Fibroblast of mammary gland (primary cell): ENCODE results near the gene CAMK2A.

ENCODE experiments used
- DNase-seq: peaks from one replicate; pipeline ENCODE4 v3.0.0-alpha.2; 2010; ENCODE audit warnings: low read depth
- H3K4me3 ChIP-seq: 2 replicates; pipeline ENCODE4 v1.5.1; 2011; ENCODE audit warnings: low read depth, mild to moderate bottlenecking, low read length, moderate library complexity; ENCODE audit not compliant: control insufficient read depth
- TF ChIP-seq, protein P1 (sequence below): conservative IDR thresholded peaks from 2 replicates; pipeline ENCODE4 v1.5.1; 2011; ENCODE audit warnings: low read depth, low read length, inconsistent platforms; ENCODE audit not compliant: control insufficient read depth, insufficient read depth

CAMK2A gene

DNA sequence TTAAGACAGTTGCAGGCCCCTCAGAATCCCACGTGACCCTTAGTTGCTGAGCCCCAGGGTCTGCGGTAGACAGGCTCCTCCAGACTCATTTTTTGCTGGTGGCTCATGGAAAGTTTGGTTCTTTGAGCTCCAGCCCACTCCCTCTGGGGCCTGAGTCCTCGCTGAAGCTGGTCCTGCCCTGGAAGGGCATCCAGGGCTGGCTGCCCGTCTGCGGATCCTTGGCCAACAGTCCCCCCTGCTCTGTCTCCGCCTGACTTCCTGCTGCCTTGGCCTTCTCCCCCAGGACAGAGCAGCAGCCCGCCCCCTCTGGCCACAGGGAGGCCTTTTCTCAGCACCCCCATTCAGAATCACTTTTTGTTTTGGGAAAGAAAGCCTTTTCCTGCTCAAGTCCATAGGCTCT lies 75.3 kb downstream of the CAMK2A start:
- TF ChIP-seq, protein P1, sequence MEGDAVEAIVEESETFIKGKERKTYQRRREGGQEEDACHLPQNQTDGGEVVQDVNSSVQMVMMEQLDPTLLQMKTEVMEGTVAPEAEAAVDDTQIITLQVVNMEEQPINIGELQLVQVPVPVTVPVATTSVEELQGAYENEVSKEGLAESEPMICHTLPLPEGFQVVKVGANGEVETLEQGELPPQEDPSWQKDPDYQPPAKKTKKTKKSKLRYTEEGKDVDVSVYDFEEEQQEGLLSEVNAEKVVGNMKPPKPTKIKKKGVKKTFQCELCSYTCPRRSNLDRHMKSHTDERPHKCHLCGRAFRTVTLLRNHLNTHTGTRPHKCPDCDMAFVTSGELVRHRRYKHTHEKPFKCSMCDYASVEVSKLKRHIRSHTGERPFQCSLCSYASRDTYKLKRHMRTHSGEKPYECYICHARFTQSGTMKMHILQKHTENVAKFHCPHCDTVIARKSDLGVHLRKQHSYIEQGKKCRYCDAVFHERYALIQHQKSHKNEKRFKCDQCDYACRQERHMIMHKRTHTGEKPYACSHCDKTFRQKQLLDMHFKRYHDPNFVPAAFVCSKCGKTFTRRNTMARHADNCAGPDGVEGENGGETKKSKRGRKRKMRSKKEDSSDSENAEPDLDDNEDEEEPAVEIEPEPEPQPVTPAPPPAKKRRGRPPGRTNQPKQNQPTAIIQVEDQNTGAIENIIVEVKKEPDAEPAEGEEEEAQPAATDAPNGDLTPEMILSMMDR, result peak; percentile 38
- H3K4me3 ChIP-seq, result no peak overlapping the region
- DNase-seq, result peak; percentile 95

DNA sequence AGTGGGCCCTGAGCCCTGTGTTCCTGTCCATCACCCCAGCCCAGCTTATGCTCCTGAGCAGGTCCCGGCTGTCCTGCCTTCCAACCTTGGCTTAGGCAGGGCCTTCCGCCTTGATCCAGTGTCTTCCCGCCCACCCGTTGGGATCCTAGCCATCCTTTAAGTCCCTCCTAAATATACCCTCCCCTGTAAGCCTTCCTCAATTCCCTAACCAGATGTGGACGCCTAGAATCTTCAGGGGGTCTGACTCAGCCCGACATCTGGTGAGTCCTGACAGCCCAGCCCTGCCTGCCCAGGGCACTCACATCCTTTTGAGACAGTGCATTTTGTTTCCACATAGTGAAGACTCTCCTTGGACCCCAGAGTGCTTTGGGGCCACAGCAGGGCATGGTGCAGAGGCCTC lies 76.0 kb downstream of the CAMK2A start:
- DNase-seq, result peak; percentile 96
- TF ChIP-seq, protein P1, result no peak
- no peak overlapping the region for H3K4me3 ChIP-seq

DNA sequence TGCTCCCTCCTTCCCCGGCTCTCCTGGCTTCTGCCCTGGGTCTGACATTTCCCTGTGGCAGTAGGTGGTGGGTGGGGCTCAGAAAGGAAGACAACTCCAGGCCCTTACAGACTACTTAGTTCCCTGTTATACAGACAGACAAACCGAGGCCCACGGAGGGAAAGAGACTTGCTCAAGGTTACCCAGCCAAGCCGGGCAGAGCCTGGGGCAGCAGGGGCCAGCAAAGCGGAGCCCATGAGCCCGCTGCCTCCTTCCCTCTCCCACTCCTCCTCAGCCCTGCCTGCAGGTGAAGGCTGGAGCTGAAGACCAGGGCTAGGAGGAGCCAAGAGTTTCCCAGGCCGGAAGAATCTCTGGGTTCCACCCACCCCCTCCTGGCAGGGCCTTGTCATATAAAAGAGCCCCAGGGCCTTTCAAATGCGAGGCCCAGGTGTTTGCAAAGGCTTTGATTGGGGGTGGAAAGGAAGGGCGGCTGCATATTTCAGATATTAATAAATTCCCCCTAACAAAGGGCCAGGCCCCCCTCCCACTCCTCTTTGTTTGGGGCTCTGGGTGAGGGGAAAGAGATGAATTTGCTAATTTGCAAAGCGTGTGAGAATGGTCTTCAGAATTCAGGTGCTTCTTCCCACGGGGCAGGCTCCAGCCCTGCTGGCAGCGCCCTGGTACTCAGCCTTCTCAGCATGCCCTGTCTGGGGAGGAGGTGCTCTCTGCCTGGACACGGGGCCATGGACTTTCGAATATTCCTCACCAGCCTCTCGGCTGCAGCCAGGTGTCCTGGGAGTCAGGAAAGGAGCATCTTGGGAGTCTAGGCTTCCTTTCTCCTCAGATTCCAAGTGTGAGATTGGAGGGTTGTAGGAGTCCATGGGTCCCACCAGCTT lies 78.2 kb downstream of the CAMK2A start:
- no peak overlapping the region for H3K4me3 ChIP-seq
- TF ChIP-seq, protein P1, result no peak
- DNase-seq, result no peak

- DNase-seq, result no peak
- TF ChIP-seq, protein P1, result no peak
- no peak overlapping the region for H3K4me3 ChIP-seq
Measured at GRCh38 chr5:150210644-150211043, 78.9 kb downstream of the CAMK2A start.

GRCh38 chr5:150209099-150209635 lies 80.4 kb downstream of the CAMK2A start:
- no peak overlapping the region for H3K4me3 ChIP-seq
- TF ChIP-seq, protein P1, result no peak
- DNase-seq, result peak; percentile 56

- no peak overlapping the region for H3K4me3 ChIP-seq
- DNase-seq, result peak; percentile 79
Measured at GRCh38 chr5:150208187-150209098, 81.1 kb downstream of the CAMK2A start.

More at GRCh38 chr5:150208187-150209098, 81.1 kb downstream of the CAMK2A start:
- TF ChIP-seq, protein P1, result no peak
